Tibial artery (tissue), 4 donors: ENCODE results near the gene RAD54L.
"Not testable (repeated sequence)": the region's sequence is repeated elsewhere in the genome, so short reads cannot be mapped to it uniquely, and the experiment has no call there.

Source experiments
- DNase-seq, 2 donors: peaks; one replicate each; pipeline ENCODE4 v3.0.0-alpha.2; 2019
- H3K27ac ChIP-seq, 2 donors: fragments of 200-600 bp; sonication (generic) in 1 of 2; 1 replicate in 1 of 2; 2 replicates in 1 of 2; pipeline ENCODE4 v1.5.1; 2018 to 2019; ENCODE audit warnings: mild to moderate bottlenecking in 1 of 2
- H3K27me3 ChIP-seq, 2 donors: fragments of 200-600 bp; sonication (generic) in 1 of 2; one replicate each; pipeline versions ENCODE4 v1.5.1 to v1.6.0; 2016 to 2019
- H3K36me3 ChIP-seq, 3 donors: fragments of 200-600 bp; sonication (generic) in 2 of 3; one replicate each; pipeline ENCODE4 v1.5.1; 2016 to 2019; ENCODE audit warnings: mild to moderate bottlenecking in 2 of 3
- H3K4me1 ChIP-seq, 4 donors: fragments of 200-600 bp; sonication (generic) in 2 of 4; 1 replicate in 3 of 4; 2 replicates in 1 of 4; pipeline ENCODE4 v1.5.1; 2016 to 2019
- H3K4me3 ChIP-seq, 2 donors: fragments of 200-600 bp; sonication (generic) in 1 of 2; 1 replicate in 1 of 2; 2 replicates in 1 of 2; pipeline ENCODE4 v1.5.1; 2018 to 2019; ENCODE audit warnings: mild to moderate bottlenecking in 2 of 2
- H3K9me3 ChIP-seq, 3 donors: fragments of 200-600 bp; sonication (generic) in 1 of 3; one replicate each; pipeline ENCODE4 v1.5.1; 2016 to 2019
- intact Hi-C: fragments of 100-400 bp; cut with DNase I; formaldehyde crosslinking; loops from one replicate; pipeline ENCODE4 v1.15.0; 2023; ENCODE audit warnings: low total_unique reads
- TF ChIP-seq, protein P1 (sequence below), 2 experiments: fragments of 200-600 bp in 1 of 2; fragments of 450-650 bp in 1 of 2; IDR thresholded peaks; one replicate each; pipeline ENCODE4 v1.5.1; 2017 to 2019; ENCODE audit warnings: antibody characterized with exemption in 2 of 2, mild to moderate bottlenecking in 1 of 2, moderate library complexity in 1 of 2

Gene RAD54L

GRCh38 chr1:46309401-46310159 is 62.0 kb downstream of the RAD54L start:
- DNase-seq = no peak
- Histone ChIP-seq H3K27ac (no peak overlapping the region), H3K27me3 (no peaks in the 10 kb centered on the region), H3K4me1 (peaks cover 0 to 28% (median 13%) of the 10 kb centered on the region in 4 donors), H3K4me3 (no peak overlapping the region), H3K9me3 (no peaks in the 10 kb centered on the region), H3K36me3 (peaks cover 48 to 63% (median 51%) of the 10 kb centered on the region in 3 donors)
- intact Hi-C loops = no loop called here
- TF ChIP-seq, protein P1, sequence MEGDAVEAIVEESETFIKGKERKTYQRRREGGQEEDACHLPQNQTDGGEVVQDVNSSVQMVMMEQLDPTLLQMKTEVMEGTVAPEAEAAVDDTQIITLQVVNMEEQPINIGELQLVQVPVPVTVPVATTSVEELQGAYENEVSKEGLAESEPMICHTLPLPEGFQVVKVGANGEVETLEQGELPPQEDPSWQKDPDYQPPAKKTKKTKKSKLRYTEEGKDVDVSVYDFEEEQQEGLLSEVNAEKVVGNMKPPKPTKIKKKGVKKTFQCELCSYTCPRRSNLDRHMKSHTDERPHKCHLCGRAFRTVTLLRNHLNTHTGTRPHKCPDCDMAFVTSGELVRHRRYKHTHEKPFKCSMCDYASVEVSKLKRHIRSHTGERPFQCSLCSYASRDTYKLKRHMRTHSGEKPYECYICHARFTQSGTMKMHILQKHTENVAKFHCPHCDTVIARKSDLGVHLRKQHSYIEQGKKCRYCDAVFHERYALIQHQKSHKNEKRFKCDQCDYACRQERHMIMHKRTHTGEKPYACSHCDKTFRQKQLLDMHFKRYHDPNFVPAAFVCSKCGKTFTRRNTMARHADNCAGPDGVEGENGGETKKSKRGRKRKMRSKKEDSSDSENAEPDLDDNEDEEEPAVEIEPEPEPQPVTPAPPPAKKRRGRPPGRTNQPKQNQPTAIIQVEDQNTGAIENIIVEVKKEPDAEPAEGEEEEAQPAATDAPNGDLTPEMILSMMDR (IDR thresholded peaks at IDR 0.05) = no peak

GRCh38 chr1:46310321-46310720 is 62.8 kb downstream of the RAD54L start:
- TF ChIP-seq, protein P1 (IDR thresholded peaks at IDR 0.05) = no peak
- intact Hi-C loops = no loop called here
- no peaks in the 10 kb centered on the region for H3K9me3 ChIP-seq
- no peak overlapping the region for H3K4me3 ChIP-seq
- DNase-seq = no peak
- no peaks in the 10 kb centered on the region for H3K27me3 ChIP-seq
- H3K27ac ChIP-seq = no peak overlapping the region
- H3K4me1 ChIP-seq = peaks cover 0 to 24% (median 8%) of the 10 kb centered on the region in 4 donors
- H3K36me3 ChIP-seq = peaks cover 51 to 64% (median 51%) of the 10 kb centered on the region in 3 donors

- no peaks in the 10 kb centered on the region for H3K9me3 ChIP-seq
- DNase-seq = no peak
- no peaks in the 10 kb centered on the region for H3K27me3 ChIP-seq
- peak overlapping the region; percentile 2 to 17 for H3K27ac ChIP-seq
- H3K36me3 ChIP-seq = peaks cover 56 to 67% (median 57%) of the 10 kb centered on the region in 3 donors
- peaks cover 0 to 13% (median 3%) of the 10 kb centered on the region in 4 donors for H3K4me1 ChIP-seq
- H3K4me3 ChIP-seq = no peak overlapping the region
- intact Hi-C loops = no loop called here
- TF ChIP-seq, protein P1 (IDR thresholded peaks at IDR 0.05) = no peak
Measured at GRCh38 chr1:46315669-46316403, 68.3 kb downstream of the RAD54L start.

DNA sequence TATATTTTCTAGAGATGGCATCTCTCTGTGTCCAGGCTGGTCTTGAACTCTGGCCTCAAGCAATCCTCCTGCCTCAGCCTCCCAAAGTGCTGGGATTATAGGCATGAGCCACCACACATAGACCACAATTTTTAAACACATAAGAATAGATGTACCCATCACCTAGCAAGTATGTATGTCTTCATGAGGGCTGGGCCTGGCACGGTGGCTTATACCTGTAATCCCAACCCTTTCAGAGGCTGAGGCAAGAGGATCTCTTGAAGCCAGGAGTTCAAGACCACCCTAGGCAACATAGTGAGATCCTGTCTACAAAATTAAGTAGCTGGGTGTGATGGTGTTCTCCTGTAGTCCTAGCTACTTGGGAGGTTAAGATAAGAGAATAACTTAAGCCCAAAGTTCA is 69.8 kb downstream of the RAD54L start:
- Histone ChIP-seq H3K4me3 (no peak overlapping the region), H3K27ac (no peak overlapping the region), H3K27me3 (no peaks in the 10 kb centered on the region), H3K9me3 (no peaks in the 10 kb centered on the region), H3K4me1 (peaks cover 0 to 13% (median 3%) of the 10 kb centered on the region in 4 donors), H3K36me3 (peaks cover 41 to 52% (median 42%) of the 10 kb centered on the region in 3 donors)
- TF ChIP-seq, protein P1 (IDR thresholded peaks at IDR 0.05) = no peak
- DNase-seq = no peak
- intact Hi-C loops = no loop called here

GRCh38 chr1:46319301-46319700 is 71.7 kb downstream of the RAD54L start:
- H3K27me3 ChIP-seq, DNase-seq, intact Hi-C loops, H3K4me3 ChIP-seq, H3K27ac ChIP-seq, H3K9me3 ChIP-seq: not testable (repeated sequence)
- peaks cover 22 to 32% (median 22%) of the 10 kb centered on the region in 3 donors for H3K36me3 ChIP-seq
- H3K4me1 ChIP-seq = peaks cover 0 to 13% (median 3%) of the 10 kb centered on the region in 4 donors

GRCh38 chr1:46319960-46320914 is 72.7 kb downstream of the RAD54L start:
- H3K9me3 ChIP-seq, DNase-seq, H3K27me3 ChIP-seq, H3K27ac ChIP-seq, intact Hi-C loops, H3K4me3 ChIP-seq: not testable (repeated sequence)
- Histone ChIP-seq H3K4me1 (peaks cover 0 to 11% (median 3%) of the 10 kb centered on the region in 4 donors), H3K36me3 (peaks cover 16 to 29% (median 19%) of the 10 kb centered on the region in 3 donors)

- peaks cover 4 to 12% (median 9%) of the 10 kb centered on the region in 3 donors for H3K36me3 ChIP-seq
- intact Hi-C loops, H3K4me1 ChIP-seq, H3K27me3 ChIP-seq, H3K9me3 ChIP-seq, H3K27ac ChIP-seq, DNase-seq, H3K4me3 ChIP-seq: not testable (repeated sequence)
Measured at GRCh38 chr1:46322191-46322590, 74.6 kb downstream of the RAD54L start.

DNA sequence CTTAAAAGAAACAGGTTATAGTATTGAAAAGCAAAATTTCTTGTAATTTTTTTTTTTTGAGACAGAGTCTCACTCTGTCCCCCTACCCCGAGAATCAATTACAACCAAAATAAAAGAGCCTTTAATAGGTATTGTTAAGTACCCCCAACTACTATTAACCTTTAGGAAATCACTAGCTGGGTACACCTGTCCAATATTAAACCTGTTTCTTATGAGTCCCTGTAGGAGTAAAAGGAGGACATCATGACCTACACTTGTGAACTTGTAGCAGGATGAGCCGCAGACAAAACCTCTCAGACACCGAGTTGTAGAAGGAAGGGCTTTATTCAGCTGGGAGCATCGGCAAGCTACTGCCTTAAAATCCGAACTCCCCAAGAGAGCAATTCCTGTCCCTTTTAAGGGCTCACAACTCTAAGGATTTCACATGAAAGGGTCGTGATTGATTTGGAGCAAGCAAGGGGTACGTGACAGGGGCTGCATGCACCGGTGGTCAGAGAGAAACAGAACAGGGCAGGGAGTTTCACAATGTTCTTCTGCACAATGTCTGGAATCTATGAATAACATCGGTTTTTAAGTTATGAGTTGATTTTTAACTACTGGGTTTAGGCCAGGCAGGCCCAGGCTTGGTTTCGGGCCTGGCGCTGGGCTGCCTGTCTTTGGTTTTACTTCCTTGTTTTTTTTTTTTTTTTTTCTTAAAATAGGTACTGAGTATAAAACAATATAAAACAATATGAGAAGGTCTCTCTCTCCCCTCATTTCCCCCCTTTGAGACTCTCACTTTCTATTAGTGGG is 77.9 kb downstream of the RAD54L start:
- H3K27ac ChIP-seq, H3K4me1 ChIP-seq, H3K9me3 ChIP-seq, intact Hi-C loops, H3K4me3 ChIP-seq, H3K36me3 ChIP-seq, H3K27me3 ChIP-seq: not testable (repeated sequence)
- DNase-seq = peak in 1 of 2 donors; percentile 7
